22Rv1 (cell line): ENCODE data around the gene TMTC2.

ENCODE experiments used
- ZFX ChIP-seq: fragments of 450-650 bp; IDR thresholded peaks from 2 replicates; pipeline ENCODE4 v1.6.1; 2017; ENCODE audit warnings: antibody characterized with exemption, borderline replicate concordance
- TF ChIP-seq, protein P1 (sequence below): fragments of 450-650 bp; IDR thresholded peaks from 2 replicates; pipeline ENCODE4 v1.5.1; 2017; ENCODE audit warnings: mild to moderate bottlenecking

- TF ChIP-seq, protein P1, sequence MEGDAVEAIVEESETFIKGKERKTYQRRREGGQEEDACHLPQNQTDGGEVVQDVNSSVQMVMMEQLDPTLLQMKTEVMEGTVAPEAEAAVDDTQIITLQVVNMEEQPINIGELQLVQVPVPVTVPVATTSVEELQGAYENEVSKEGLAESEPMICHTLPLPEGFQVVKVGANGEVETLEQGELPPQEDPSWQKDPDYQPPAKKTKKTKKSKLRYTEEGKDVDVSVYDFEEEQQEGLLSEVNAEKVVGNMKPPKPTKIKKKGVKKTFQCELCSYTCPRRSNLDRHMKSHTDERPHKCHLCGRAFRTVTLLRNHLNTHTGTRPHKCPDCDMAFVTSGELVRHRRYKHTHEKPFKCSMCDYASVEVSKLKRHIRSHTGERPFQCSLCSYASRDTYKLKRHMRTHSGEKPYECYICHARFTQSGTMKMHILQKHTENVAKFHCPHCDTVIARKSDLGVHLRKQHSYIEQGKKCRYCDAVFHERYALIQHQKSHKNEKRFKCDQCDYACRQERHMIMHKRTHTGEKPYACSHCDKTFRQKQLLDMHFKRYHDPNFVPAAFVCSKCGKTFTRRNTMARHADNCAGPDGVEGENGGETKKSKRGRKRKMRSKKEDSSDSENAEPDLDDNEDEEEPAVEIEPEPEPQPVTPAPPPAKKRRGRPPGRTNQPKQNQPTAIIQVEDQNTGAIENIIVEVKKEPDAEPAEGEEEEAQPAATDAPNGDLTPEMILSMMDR, result no peak
- no peak for TF ChIP-seq ZFX
Measured at GRCh38 chr12:82852529-82852928, 165.8 kb downstream of the TMTC2 start.
